NCI-H187 treated with DMSO at 0.1 percent for 48 hours (cell line): ENCODE measurements around the gene UBE2N.
"Not testable (repeated sequence)": the region's sequence is repeated elsewhere in the genome, so short reads cannot be mapped to it uniquely, and the experiment has no call there.

Experiments used
- DNase-seq: peaks from one replicate; lab custom pipeline; 2025; lab: John Stamatoyannopoulos, UW

The UBE2N gene

GRCh38 chr12:93443576-93443975, 1.8 kb upstream of the UBE2N start:
- DNase-seq, result no peak

- DNase-seq, result no peak
Observed at GRCh38 chr12:93442411-93443340, 929 bp upstream of the UBE2N start.

GRCh38 chr12:93441081-93441616, 598 bp downstream of the UBE2N start:
- no peak for DNase-seq

DNA sequence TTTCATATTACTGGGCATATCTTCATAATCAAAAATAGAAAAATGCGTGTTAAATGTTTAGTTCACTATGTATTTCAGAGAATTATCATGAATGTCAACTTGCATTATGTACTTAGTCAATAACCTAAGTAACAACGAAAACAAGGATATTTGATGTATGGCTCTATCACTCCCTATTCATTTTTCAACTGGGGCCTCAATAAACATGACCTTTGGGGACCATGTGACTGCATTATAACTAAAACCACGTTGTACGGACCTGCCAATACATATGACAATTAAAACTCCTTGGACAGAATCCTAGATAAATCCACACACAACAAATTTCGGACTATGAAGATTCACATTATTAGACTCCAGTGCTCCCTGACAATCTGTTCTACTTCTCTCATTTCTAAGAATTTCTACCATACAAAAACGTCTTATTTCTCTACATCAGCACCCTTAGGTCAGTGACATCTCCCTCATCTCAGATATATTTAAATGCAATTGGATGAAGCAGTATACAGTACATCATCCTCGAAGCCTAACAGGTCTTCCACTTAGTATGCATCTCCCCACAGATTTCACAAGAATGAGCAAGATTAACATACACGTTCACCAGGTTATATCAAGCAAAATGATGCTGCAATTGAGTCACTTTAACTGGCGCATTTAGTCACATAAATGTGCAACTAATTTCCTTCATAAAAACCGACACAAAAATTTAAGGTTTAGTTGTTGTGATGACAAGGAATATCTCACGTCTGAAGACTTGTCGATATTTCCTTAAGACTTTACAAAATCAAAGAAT, 1.5 kb downstream of the UBE2N start:
- DNase-seq, result no peak

DNA sequence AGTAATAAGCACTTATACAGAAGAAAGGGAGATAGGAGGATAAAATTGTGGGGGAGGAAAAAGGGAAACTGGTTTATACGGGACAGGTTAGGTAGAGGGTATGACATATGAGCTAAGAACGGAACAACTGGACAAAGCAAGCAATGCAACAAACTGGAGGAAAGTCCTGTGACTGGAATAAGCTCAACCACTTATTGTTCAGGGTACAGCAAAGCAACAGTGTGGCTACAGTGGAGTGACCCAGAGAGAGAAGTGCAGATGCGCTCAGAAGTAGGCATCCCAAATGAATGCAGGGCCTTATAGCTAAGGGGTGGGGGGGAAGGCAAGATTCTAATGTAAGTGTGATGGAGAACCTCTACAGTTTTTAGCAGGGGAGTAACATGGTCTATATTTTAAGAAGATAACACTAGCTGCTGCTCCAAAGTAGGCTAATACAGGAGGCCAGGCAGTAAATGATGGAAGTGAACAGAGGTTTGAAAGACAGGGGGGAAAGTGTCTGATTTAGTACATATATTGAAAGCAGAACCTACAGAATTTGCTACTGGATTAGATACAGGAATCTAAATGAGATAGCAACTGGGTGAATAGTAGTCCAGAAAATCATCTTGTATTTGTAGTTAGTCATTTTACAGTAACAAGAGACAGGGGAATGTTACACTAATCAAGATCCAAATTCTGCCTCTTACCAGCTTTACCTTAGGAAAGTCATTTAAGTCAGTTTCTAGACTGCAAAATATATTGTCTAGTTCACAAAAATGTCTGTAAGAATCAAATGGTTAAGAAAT, 3.3 kb downstream of the UBE2N start:
- DNase-seq, result no peak

- DNase-seq, result no peak
Observed at GRCh38 chr12:93434256-93434865, 7.4 kb downstream of the UBE2N start.

DNA sequence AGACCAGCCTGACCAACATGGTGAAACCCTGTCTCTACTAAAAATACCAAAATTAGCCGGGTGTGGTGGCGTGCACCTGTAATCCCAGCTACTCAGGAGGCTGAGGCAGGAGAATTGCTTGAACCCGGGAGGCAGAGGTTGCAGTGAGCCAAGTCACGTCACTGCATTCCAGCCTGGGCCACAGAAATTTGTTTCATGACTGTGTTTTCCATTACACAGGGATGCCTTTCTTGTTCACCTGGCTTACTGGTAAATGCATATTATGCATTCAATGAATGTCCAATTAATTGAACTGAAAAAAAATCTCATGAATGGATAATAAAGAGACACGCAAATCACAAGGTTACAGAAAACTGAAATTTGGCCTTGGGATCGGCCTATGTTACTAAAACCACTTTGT, 9.7 kb downstream of the UBE2N start:
- DNase-seq, result not testable (repeated sequence)

- no peak for DNase-seq
Observed at GRCh38 chr12:93430280-93430679, 11.5 kb downstream of the UBE2N start.

GRCh38 chr12:93429852-93430251, 11.9 kb downstream of the UBE2N start:
- DNase-seq, result no peak

DNA sequence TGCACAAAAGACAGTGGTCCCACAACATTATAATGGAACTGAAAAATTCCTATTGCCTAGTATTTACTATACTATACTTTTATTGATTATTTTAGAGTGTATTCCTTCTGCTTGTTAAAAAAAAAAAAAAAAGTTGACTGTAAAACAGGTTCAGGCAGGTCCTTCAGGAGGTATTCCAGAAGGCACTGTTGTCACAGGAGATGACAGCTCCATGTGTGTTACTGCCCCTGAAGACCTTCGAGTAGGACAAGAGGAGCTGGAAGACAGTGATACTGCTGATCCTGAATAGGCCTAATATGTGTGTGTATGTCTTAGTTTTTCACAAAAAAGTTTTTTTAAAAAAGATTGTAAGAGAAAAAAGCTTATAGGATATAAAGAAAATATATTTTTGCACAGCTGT, 12.3 kb downstream of the UBE2N start:
- no peak for DNase-seq

DNA sequence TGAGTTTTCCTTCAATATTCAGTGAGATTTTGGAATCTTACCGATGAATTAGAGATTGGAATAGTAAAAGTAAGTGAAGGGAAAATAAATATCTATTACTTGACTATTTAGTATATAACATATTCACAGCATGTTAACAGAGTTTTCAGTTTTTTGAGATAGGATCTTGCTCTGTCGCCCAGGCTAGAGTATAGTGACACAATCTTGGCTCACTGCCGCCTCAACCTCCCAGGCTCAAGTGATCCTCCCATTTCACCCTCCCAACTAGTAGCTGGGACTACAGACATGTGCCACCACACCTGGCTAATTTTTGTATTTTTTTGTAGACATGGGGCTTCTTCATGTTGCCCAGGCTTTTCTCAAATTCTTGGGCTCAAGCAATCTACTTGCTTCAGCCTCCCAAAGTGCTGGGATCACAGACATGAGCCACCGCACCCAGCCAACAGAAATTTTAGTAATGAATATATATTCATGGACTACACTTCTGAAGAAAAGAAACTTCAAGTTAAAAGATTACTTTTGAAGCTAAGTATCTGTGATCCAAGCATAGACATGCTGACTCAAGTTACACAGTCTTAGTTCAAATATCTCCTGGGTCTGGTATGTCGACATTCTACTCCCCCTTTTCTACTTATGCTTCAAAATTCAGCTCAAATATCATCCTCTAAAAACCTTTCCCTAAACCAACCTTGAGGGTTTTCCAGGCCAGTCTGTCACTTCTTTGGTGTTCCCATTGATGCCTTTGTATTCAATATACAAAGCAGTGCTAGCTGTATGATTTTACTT, 13.8 kb downstream of the UBE2N start:
- DNase-seq, result no peak

GRCh38 chr12:93426412-93426805, 15.3 kb downstream of the UBE2N start:
- no peak for DNase-seq

- DNase-seq, result no peak
Observed at GRCh38 chr12:93425736-93426411, 15.9 kb downstream of the UBE2N start.

DNA sequence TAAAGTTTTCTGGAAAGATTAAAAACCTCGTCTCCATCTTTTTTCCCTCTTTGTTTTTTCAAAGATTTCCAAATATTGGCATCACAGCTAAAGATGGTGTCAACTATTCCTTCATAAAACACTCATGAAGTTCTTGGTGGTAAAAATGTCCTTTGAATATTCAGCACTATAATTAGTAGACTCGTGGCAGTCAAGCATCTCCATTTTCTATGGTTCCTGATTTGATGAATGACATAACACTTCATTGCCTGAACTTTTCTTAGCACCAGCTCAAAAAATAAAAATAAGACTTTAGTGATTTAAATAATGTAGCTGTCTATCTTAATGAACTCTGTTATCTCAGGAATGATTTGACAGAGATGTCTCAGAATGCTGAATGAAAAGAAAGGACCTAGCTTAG, 19.7 kb downstream of the UBE2N start:
- DNase-seq, result no peak

GRCh38 chr12:93419388-93420034, 22.2 kb downstream of the UBE2N start:
- DNase-seq, result no peak

GRCh38 chr12:93417967-93418480, 23.7 kb downstream of the UBE2N start:
- DNase-seq, result no peak

- DNase-seq, result no peak
Observed at GRCh38 chr12:93415723-93416464, 25.9 kb downstream of the UBE2N start.

- DNase-seq, result no peak
Observed at GRCh38 chr12:93413064-93413463, 28.7 kb downstream of the UBE2N start.

DNA sequence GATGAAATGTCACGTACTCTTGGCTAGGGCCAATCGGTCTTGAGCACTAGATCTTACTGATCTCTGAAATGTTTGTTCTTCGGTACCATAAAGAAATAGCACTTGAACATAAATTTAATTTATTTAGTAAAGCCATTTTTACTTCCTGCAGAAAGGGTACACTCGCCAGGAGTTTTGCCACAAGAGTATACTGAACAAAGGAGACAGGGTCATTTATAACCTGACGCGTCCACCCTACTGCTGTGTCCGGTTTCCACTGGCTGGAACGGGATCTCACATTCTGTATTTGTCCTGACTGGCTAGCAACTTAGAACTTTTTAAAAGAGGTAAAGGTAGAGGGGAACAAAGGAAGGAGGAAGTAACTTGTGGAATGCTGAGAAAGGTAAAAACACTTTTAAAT, 29.4 kb downstream of the UBE2N start:
- not testable (repeated sequence) for DNase-seq
